ENCODE data around the gene TNFAIP3. TPM values are rescaled to one million over a fixed set of nuclear protein-coding genes. Genes with fewer than 3 reads are reported as not detected.
A peak's percentile ranks its signal among the peaks of the same experiment; 100 is the strongest.
"Not testable (repeated sequence)": the region's sequence is repeated elsewhere in the genome, so short reads cannot be mapped to it uniquely, and the experiment has no call there.

Gene TNFAIP3
- total RNA-seq, 1 experiment from 2014 or later = 10.4 TPM

- no peak for DNase-seq (ENCODE audit: low read depth)
These were observed 11.0 kb downstream of the TNFAIP3 start for GRCh38 chr6:137878029-137878428.

- DNase-seq (ENCODE audit: low read depth) = no peak
These were observed 11.6 kb downstream of the TNFAIP3 start for GRCh38 chr6:137878486-137879285.

- DNase-seq (ENCODE audit: low read depth) = no peak
These were observed 12.2 kb downstream of the TNFAIP3 start for GRCh38 chr6:137879299-137879698.

- no peak for DNase-seq (ENCODE audit: low read depth)
These were observed 13.1 kb downstream of the TNFAIP3 start for GRCh38 chr6:137879885-137880745.

GRCh38 chr6:137880746-137881521 is 13.9 kb downstream of the TNFAIP3 start:
- DNase-seq (ENCODE audit: low read depth) = no peak

- no peak for DNase-seq (ENCODE audit: low read depth)
These were observed 14.4 kb downstream of the TNFAIP3 start for GRCh38 chr6:137881522-137881886.

- no peak for DNase-seq (ENCODE audit: low read depth)
These were observed 15.3 kb downstream of the TNFAIP3 start for GRCh38 chr6:137882225-137882961.

GRCh38 chr6:137883400-137884148 is 16.5 kb downstream of the TNFAIP3 start:
- peak; percentile 43 for DNase-seq (ENCODE audit: low read depth)

GRCh38 chr6:137884149-137884909 is 17.3 kb downstream of the TNFAIP3 start:
- DNase-seq (ENCODE audit: low read depth) = no peak

- not testable (repeated sequence) for DNase-seq (ENCODE audit: low read depth)
These were observed 17.8 kb downstream of the TNFAIP3 start for GRCh38 chr6:137884910-137885229.

GRCh38 chr6:137886226-137886625 is 19.2 kb downstream of the TNFAIP3 start:
- DNase-seq (ENCODE audit: low read depth) = not testable (repeated sequence)

- no peak for DNase-seq (ENCODE audit: low read depth)
These were observed 24.0 kb downstream of the TNFAIP3 start for GRCh38 chr6:137890983-137891537.

GRCh38 chr6:137892271-137892708 is 25.2 kb downstream of the TNFAIP3 start:
- DNase-seq (ENCODE audit: low read depth) = no peak

- no peak for DNase-seq (ENCODE audit: low read depth)
These were observed 26.1 kb downstream of the TNFAIP3 start for GRCh38 chr6:137893181-137893580.

GRCh38 chr6:137893726-137894125 is 26.7 kb downstream of the TNFAIP3 start:
- DNase-seq (ENCODE audit: low read depth) = no peak

GRCh38 chr6:137894378-137894777 is 27.3 kb downstream of the TNFAIP3 start:
- not testable (repeated sequence) for DNase-seq (ENCODE audit: low read depth)

- no peak for DNase-seq (ENCODE audit: low read depth)
These were observed 27.8 kb downstream of the TNFAIP3 start for GRCh38 chr6:137894779-137895385.

- no peak for DNase-seq (ENCODE audit: low read depth)
These were observed 29.6 kb downstream of the TNFAIP3 start for GRCh38 chr6:137896647-137897046.

- no peak for DNase-seq (ENCODE audit: low read depth)
These were observed 33.8 kb downstream of the TNFAIP3 start for GRCh38 chr6:137900815-137901214.
